ENCODE results near the gene WHAMM.

DNA sequence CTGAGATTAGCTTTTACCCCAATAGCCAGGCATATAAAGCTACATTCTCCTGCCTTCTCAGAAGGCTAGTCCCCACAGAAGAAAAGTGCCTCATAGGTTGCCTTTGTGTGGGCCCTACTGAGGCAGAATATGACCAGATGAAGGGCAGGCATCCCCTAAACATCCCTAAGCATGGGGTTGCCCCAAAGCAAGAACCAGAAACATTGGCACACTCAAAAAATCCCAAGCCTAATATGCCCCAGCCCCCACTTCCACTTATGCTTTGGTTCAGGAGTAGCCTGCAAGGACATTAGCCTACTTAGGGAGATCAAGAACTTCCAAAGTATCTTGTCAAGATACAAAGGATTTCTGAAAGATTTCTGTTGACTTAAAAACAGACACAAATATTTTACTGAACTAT lies 29.7 kb downstream of the WHAMM start:
- no peak for TF ChIP-seq POLR2A (IDR thresholded peaks at IDR 0.05; ENCODE audit: low read depth, low read length)
- TF ChIP-seq, protein P1, sequence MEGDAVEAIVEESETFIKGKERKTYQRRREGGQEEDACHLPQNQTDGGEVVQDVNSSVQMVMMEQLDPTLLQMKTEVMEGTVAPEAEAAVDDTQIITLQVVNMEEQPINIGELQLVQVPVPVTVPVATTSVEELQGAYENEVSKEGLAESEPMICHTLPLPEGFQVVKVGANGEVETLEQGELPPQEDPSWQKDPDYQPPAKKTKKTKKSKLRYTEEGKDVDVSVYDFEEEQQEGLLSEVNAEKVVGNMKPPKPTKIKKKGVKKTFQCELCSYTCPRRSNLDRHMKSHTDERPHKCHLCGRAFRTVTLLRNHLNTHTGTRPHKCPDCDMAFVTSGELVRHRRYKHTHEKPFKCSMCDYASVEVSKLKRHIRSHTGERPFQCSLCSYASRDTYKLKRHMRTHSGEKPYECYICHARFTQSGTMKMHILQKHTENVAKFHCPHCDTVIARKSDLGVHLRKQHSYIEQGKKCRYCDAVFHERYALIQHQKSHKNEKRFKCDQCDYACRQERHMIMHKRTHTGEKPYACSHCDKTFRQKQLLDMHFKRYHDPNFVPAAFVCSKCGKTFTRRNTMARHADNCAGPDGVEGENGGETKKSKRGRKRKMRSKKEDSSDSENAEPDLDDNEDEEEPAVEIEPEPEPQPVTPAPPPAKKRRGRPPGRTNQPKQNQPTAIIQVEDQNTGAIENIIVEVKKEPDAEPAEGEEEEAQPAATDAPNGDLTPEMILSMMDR (IDR thresholded peaks at IDR 0.05; ENCODE audit: extremely low read depth in 1 of 2, insufficient read depth in 1 of 2, low read depth in 1 of 2, low read length in 2 of 2) = no peak
- TF ChIP-seq, protein P2, sequence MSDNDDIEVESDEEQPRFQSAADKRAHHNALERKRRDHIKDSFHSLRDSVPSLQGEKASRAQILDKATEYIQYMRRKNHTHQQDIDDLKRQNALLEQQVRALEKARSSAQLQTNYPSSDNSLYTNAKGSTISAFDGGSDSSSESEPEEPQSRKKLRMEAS (IDR thresholded peaks at IDR 0.05; ENCODE audit: insufficient read depth, insufficient read length) = no peak
- no peak for TF ChIP-seq POLR2AphosphoS5 (IDR thresholded peaks at IDR 0.05; ENCODE audit: insufficient read depth, low read depth, low read length)
- TF ChIP-seq EZH2 (IDR thresholded peaks at IDR 0.05; ENCODE audit: borderline replicate concordance, low read depth, low read length, severe bottlenecking) = no peak
- TF ChIP-seq JUN (IDR thresholded peaks at IDR 0.05; ENCODE audit: borderline replicate concordance, insufficient read depth, insufficient read length, low read depth) = no peak
- no peak for TF ChIP-seq MYC (IDR thresholded peaks at IDR 0.05; ENCODE audit: low read depth, low read length)
- TF ChIP-seq GATA2 (IDR thresholded peaks at IDR 0.05; ENCODE audit: insufficient read depth, insufficient read length, low read depth, low read length) = no peak
